Fibroblast of lung (primary cell): ENCODE results near the gene TPPP.

Experiments used
- CTCF ChIP-seq, 2 donors: IDR thresholded peaks in 1 of 2; conservative IDR thresholded peaks in 1 of 2; 1 replicate in 1 of 2; 2 replicates in 1 of 2; pipeline ENCODE4 v1.5.1; 2011 to 2012; ENCODE audit warnings: low read length in 2 of 2, control low read depth in 1 of 2, inconsistent platforms in 1 of 2, low read depth in 1 of 2, mild to moderate bottlenecking in 1 of 2
- EZH2 ChIP-seq: IDR thresholded peaks from 2 replicates; pipeline ENCODE4 v1.5.1; 2012; ENCODE audit warnings: low read length, control low read depth, mild to moderate bottlenecking; ENCODE audit errors: missing control alignments

DNA sequence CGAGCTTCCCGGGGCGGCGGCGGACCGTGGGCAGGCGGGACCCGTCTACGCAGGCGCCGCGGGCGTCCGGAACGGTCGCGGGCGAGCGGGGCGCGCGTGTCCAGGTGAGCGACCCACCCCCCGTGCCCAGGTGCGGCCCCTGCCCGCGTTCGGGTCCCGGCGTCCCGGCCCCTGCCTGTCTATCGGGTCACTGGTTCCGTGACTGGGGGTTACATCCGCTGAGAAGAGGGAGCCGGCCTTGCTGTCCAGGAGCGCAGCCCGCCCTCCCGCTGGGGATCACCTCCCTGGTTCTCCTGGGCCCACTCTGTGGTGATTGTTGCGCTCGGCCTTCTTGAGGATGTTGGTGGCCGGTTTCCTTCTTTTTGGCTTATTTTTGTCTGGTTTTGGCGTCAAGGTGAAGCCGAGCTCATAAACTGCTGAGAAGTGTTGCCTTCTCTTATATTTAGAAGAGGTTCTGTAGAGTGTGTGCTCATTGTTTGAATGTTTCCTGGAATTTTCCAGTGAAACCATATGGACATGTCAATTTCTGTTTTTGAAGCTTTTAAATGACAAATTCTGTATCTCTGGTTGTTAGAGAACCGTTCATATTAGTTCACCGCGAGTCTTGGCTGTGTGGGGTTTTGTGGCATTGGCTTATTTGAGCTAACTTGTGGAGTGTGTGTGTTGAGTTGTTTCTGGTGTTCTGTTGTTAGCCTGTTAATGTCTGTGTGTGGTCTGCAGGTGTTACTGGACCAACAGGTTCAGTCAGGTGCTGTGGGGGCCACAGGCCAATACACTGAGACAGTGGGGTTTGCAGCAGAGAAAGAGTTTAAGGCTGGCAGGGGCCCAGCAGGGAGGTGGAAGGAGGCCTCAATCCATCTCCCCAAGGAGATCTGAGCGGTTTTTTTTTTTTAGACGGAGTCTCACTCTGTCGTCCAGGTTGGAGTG, 80.4 kb downstream of the TPPP start:
- TF ChIP-seq CTCF (conservative IDR thresholded peaks at IDR 0.05 in 1 of 2, IDR thresholded peaks at IDR 0.05 in 1 of 2; ENCODE audit: low read depth in 1 of 2, low read length in 2 of 2) (no peak), EZH2 (no peak)
